ENCODE data around the gene DCUN1D2.

DNA sequence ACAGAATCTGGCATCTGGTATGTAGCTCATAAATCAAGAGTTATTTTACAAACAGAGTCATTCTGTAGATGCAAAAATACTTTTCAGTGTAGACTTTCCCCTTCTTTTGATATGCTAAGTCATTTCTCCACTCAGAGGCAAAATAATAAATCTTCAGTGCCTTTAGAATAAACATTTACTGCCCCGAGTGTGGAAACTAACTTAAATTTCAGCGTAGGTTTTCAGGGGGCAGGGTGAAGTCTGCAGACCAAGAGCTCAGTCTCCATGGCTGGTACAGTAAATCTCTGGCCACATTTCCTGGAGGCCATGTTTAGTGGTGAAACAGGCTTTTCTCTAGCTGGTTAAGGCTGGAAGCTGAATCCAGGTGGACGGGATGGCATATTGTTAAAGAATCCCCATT, 24.1 kb downstream of the DCUN1D2 start:
- TF ChIP-seq CTCF (IDR thresholded peaks at IDR 0.05; ENCODE audit: low read depth, low read length, poor library complexity, severe bottlenecking) (no peak), EZH2phosphoT487 (IDR thresholded peaks at IDR 0.05; ENCODE audit: borderline replicate concordance, low read length) (no peak)
